Testis (tissue), 2 donors: ENCODE measurements around the gene PEMT.

Source experiments
- POLR2A ChIP-seq: fragments of 450-650 bp; IDR thresholded peaks from one replicate; pipeline ENCODE4 v1.6.1; 2017; ENCODE audit warnings: antibody characterized with exemption, mild to moderate bottlenecking, moderate library complexity
- TF ChIP-seq, protein P1 (sequence below), 3 experiments: fragments of 450-650 bp in 2 of 3; fragments of 200-600 bp in 1 of 3; sonication (generic) in 1 of 3; IDR thresholded peaks; one replicate each; pipeline ENCODE4 v1.5.1; 2016 to 2019; ENCODE audit warnings: antibody characterized with exemption in 3 of 3, mild to moderate bottlenecking in 2 of 3, moderate library complexity in 1 of 3

GRCh38 chr17:17581509-17581908 is 10.0 kb downstream of the PEMT start:
- TF ChIP-seq, protein P1, sequence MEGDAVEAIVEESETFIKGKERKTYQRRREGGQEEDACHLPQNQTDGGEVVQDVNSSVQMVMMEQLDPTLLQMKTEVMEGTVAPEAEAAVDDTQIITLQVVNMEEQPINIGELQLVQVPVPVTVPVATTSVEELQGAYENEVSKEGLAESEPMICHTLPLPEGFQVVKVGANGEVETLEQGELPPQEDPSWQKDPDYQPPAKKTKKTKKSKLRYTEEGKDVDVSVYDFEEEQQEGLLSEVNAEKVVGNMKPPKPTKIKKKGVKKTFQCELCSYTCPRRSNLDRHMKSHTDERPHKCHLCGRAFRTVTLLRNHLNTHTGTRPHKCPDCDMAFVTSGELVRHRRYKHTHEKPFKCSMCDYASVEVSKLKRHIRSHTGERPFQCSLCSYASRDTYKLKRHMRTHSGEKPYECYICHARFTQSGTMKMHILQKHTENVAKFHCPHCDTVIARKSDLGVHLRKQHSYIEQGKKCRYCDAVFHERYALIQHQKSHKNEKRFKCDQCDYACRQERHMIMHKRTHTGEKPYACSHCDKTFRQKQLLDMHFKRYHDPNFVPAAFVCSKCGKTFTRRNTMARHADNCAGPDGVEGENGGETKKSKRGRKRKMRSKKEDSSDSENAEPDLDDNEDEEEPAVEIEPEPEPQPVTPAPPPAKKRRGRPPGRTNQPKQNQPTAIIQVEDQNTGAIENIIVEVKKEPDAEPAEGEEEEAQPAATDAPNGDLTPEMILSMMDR (IDR thresholded peaks at IDR 0.05): no peak
- TF ChIP-seq POLR2A: no peak
